NCI-H69 (cell line): Measurements from ENCODE around the gene CD8B.
"Not testable (repeated sequence)": the region's sequence is repeated elsewhere in the genome, so short reads cannot be mapped to it uniquely, and the experiment has no call there.

Experiments
- DNase-seq: peaks from one replicate; lab custom pipeline; 2025; lab: John Stamatoyannopoulos, UW

CD8B gene

DNA sequence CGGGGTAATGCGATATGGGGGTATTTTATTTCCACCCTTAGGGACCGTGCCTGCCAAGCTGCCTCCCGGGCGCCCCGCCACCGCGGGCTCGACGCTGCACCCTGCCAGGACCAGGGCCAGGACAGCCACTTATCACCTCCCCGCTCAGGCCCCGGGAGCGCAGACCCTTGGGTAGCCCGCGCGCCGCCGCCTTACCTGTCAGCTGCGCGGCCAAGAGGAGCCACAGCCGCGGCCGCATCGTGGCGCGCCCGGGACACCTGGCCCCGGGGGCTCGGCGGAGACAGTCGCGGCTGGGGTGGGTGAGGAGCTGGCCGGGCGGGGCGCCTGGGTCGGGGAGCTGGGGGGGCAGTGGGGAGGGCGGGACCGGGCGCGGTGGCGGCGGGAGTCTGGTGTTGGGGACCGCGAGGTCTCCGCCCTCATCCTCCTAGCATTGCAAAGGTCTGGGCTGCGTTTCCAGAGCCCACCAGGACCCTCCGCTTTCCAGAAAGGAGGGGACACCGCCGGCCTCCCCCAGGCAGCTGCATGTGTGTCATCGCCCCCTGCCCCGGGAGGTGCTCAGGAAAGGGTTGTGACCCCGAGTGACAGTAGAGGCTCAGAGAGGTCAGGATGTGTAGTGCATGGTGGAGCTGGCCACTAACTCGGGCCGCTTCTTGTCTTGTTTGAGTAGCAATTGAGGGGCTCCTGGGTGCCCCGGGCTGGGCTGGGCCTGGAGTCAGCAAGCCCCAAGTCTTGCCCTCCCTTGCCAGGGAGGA lies at the start of gene CD8B:
TSS of gene CD8B (minus strand) at position 259 of the 752 bp plus-strand sequence. CDS start at position 238, 21 bp downstream.
- DNase-seq: not testable (repeated sequence)

GRCh38 chr2:86905868-86906267 lies 44.2 kb upstream of the CD8B start:
- not testable (repeated sequence) for DNase-seq

DNA sequence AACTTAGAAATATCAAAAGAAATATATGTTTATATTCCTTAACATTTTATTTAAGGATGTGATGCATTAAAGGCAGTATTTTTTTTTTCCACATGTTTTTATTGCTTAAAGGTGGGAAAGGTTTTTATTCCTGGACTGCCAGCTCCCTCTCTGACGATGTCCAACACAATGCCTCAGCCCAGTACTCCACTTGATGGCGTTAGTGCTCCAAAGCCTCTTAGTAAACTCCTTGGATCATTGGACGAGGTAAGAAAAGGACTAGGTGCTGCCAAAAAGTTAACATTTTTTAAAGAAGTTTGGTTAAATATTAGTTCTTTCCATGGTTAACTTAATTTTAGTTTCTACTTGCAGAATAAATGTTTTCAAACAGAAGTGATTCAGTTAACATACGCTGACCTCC lies 39.0 kb upstream of the CD8B start:
- DNase-seq: not testable (repeated sequence)

GRCh38 chr2:86886026-86886425 lies 24.3 kb upstream of the CD8B start:
- not testable (repeated sequence) for DNase-seq

DNA sequence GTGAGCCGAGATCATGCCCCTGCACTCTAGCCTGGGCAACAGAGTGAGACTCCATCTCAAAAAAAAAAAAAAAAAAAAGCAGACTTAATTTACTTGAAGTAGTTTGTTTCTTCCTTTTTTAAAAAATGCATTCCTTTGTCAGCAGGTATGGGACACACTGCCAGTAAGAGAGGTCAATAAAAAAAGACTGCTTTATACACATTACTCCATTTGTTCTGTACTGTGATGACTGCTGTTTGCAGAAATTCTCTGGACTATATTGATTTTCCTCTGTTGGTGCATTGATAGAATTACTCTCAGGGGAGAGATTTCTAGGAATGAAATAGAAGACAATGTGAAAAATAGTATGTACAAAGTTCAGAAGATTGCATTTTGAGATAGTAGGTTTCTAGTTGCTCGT lies 21.2 kb upstream of the CD8B start:
- not testable (repeated sequence) for DNase-seq

- DNase-seq: not testable (repeated sequence)
Observed at GRCh38 chr2:86882118-86882665, 20.5 kb upstream of the CD8B start.

DNA sequence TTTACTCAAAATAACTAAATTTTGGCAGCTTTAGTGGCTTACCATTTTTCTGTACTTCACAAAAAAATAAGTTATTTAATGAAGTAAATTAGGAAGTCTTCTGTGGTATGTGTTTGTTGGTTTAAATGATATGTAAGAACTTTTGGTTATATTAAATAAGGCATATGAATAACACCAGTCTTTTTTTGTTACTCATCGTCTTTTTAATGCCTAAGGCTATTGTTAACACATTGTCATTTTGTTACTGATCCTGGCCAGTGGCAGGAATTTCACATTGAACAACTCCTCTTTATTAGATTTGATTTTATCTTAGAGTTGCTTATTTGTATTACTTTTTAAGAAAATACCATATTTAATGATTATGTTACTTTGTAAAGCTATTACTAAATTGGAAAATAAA lies 17.3 kb upstream of the CD8B start:
- DNase-seq: not testable (repeated sequence)

- DNase-seq: not testable (repeated sequence)
Observed at GRCh38 chr2:86870941-86871340, 9.3 kb upstream of the CD8B start.

DNA sequence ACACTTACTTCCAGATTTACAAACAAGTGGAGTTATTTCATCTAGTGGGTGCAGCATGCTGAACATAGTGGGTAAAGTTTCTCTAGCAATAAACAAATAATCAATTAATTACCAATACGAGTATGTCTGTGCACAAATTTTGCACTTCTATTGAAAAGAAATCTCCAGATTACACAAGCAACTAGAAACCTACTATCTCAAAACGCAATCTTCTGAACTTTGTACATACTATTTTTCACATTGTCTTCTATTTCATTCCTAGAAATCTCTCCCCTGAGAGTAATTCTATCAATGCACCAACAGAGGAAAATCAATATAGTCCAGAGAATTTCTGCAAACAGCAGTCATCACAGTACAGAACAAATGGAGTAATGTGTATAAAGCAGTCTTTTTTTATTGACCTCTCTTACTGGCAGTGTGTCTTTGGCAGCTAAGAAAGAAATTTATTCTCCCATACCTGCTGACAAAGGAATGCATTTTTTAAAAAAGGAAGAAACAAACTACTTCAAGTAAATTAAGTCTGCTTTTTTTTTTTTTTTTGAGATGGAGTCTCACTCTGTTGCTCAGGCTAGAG lies 7.3 kb upstream of the CD8B start:
- DNase-seq: not testable (repeated sequence)

DNA sequence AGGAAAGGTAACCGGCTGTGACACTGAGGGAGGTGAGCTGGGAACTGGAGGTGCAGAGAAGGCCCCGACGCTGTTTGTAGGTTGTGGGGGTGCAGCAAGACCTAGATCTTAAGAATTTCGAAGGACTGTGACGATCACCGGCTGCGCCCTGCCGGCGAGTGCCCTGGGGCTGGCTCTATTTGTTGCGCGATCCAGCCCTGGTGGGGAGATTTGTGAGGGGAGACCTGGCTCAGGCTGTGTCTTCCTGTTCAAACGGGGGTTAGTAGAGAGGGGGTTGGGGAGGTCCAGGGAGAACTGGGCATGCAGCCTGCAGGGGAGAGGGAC lies 656 bp upstream of the CD8B start:
- not testable (repeated sequence) for DNase-seq

GRCh38 chr2:86861175-86861574 lies 511 bp downstream of the CD8B start:
- DNase-seq: not testable (repeated sequence)

GRCh38 chr2:86860573-86860972 lies 1.1 kb downstream of the CD8B start:
- DNase-seq: not testable (repeated sequence)

GRCh38 chr2:86857688-86858087 lies 4.0 kb downstream of the CD8B start:
- not testable (repeated sequence) for DNase-seq

GRCh38 chr2:86856498-86856897 lies 5.2 kb downstream of the CD8B start:
- not testable (repeated sequence) for DNase-seq

DNA sequence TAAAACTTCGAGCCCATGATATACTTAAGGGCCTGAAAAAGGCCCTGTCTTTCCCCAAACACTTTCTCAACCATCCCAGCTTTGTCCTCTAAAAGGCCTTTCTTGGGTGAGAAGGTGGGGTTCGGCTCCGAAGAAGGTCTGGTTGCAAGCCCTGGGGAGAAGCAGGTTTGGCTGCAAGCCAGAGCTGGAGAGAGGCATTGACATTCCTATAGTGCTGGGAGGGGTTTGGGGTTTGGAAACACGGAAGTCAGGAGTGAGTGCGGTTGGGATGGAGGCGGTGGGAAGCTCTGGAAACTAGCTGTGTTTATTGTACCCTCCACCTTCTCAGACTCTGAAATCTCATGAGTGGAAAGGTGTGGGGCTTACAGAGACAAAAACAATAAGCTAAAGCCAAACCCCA lies 5.7 kb downstream of the CD8B start:
- DNase-seq: not testable (repeated sequence)

- DNase-seq: not testable (repeated sequence)
Observed at GRCh38 chr2:86851581-86851980, 10.1 kb downstream of the CD8B start.

GRCh38 chr2:86842607-86843234 lies 19.0 kb downstream of the CD8B start:
- DNase-seq: not testable (repeated sequence)

GRCh38 chr2:86841330-86841729 lies 20.4 kb downstream of the CD8B start:
- not testable (repeated sequence) for DNase-seq

DNA sequence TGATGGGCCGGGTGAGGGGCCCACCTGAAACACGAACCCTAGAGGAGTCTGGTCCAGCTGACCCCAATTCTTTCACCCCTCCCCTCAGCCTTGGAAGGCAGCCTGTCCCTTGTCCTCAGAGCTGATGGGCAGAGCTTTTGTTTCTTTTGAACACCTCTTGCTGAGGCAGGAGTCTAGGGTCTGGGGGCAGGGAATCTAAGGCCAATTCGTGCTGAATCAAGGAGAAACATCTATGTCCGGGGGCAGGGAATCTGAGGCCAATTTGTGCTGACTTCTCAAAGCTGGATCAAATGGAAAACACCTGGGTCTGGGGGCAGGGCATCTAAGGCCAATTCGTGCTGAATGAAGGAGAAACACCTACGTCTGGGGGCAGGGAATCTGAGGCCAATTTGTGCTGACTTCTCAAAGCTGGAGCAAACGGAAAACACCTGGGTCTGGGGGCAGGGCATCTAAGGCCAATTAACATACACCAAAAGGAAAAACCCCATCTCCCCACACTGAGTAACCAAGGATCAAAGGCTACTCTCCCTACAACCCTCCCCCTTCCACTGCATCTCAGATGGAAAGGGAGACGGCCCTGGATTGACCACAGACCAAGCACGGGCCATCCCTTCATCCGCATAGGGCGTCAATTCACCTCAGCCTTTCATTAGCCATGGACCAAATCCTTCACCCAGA lies 21.7 kb downstream of the CD8B start:
- not testable (repeated sequence) for DNase-seq

- not testable (repeated sequence) for DNase-seq
Observed at GRCh38 chr2:86839455-86839854, 22.2 kb downstream of the CD8B start.

DNA sequence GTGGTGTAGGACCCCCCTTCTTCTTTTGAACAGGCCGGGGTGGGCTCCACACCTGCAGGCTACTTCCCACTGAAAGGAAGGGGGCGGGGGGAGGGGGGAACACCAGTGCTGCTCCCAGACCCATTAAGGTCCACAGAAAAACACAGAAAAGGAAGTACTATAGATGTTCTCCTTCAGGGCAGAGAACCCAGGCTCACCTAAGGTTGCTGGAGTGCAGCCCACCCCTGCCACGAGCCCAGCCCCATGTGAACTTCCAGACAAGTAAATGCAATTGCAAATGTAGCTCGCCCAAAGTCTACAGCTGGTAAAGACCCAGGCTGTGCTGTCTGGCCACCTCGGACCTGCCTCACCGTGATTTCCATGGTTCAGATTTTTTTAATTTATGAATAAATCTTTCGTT lies 24.0 kb downstream of the CD8B start:
- DNase-seq: not testable (repeated sequence)
